Uterus (tissue), 2 donors: Measurements from ENCODE around the gene BCORL1.

Experiments
- POLR2A ChIP-seq, 2 donors: fragments of 450-650 bp; IDR thresholded peaks; one replicate each; pipeline ENCODE4 v1.6.1; 2016; ENCODE audit warnings: antibody characterized with exemption in 2 of 2, mild to moderate bottlenecking in 1 of 2, moderate library complexity in 1 of 2
- TF ChIP-seq, protein P1 (sequence below), 4 experiments: fragments of 200-600 bp in 2 of 4; fragments of 450-650 bp in 2 of 4; sonication (generic) in 2 of 4; IDR thresholded peaks; one replicate each; pipeline ENCODE4 v1.5.1; 2016 to 2019; ENCODE audit warnings: antibody characterized with exemption in 4 of 4, mild to moderate bottlenecking in 2 of 4, moderate library complexity in 1 of 4

GRCh38 chrX:130002541-130002940 lies 20.1 kb downstream of the BCORL1 start:
- TF ChIP-seq, protein P1, sequence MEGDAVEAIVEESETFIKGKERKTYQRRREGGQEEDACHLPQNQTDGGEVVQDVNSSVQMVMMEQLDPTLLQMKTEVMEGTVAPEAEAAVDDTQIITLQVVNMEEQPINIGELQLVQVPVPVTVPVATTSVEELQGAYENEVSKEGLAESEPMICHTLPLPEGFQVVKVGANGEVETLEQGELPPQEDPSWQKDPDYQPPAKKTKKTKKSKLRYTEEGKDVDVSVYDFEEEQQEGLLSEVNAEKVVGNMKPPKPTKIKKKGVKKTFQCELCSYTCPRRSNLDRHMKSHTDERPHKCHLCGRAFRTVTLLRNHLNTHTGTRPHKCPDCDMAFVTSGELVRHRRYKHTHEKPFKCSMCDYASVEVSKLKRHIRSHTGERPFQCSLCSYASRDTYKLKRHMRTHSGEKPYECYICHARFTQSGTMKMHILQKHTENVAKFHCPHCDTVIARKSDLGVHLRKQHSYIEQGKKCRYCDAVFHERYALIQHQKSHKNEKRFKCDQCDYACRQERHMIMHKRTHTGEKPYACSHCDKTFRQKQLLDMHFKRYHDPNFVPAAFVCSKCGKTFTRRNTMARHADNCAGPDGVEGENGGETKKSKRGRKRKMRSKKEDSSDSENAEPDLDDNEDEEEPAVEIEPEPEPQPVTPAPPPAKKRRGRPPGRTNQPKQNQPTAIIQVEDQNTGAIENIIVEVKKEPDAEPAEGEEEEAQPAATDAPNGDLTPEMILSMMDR (IDR thresholded peaks at IDR 0.05): no peak
- no peak for TF ChIP-seq POLR2A (IDR thresholded peaks at IDR 0.05)
